GM19035 (cell line): ENCODE data around the gene CDC37.

ENCODE experiments used
- ATAC-seq: cut with Tn5 transposase; IDR thresholded peaks from one replicate; pipeline ENCODE4 v1.9.1; 2021; ENCODE audit not compliant: unreplicated experiment

The CDC37 gene

GRCh38 chr19:10403137-10404021, at the start of gene CDC37:
CDC37 (minus strand) TSS chr19:10403542; CDS start chr19:10403479, 63 bp downstream.
- peak; percentile 77 for ATAC-seq

GRCh38 chr19:10450853-10451609, 47.7 kb upstream of the CDC37 start:
- no peak for ATAC-seq

GRCh38 chr19:10450191-10450852, 47.0 kb upstream of the CDC37 start:
- no peak for ATAC-seq

GRCh38 chr19:10449037-10449436, 45.7 kb upstream of the CDC37 start:
- ATAC-seq, result no peak

- ATAC-seq, result no peak
These were observed 39.4 kb upstream of the CDC37 start for GRCh38 chr19:10442698-10443097.

GRCh38 chr19:10439588-10439987, 36.2 kb upstream of the CDC37 start:
- ATAC-seq, result no peak

GRCh38 chr19:10433131-10433536, 29.8 kb upstream of the CDC37 start:
- ATAC-seq, result no peak

GRCh38 chr19:10432736-10433130, 29.4 kb upstream of the CDC37 start:
- ATAC-seq, result no peak

GRCh38 chr19:10431943-10432735, 28.8 kb upstream of the CDC37 start:
- no peak for ATAC-seq

GRCh38 chr19:10431254-10431942, 28.1 kb upstream of the CDC37 start:
- ATAC-seq, result no peak

GRCh38 chr19:10430505-10431253, 27.3 kb upstream of the CDC37 start:
- no peak for ATAC-seq

- no peak for ATAC-seq
These were observed 25.6 kb upstream of the CDC37 start for GRCh38 chr19:10428996-10429381.

GRCh38 chr19:10427169-10427568, 23.8 kb upstream of the CDC37 start:
- no peak for ATAC-seq

GRCh38 chr19:10424011-10424637, 20.8 kb upstream of the CDC37 start:
- ATAC-seq, result no peak

- no peak for ATAC-seq
These were observed 19.5 kb upstream of the CDC37 start for GRCh38 chr19:10422846-10423245.

- ATAC-seq, result no peak
These were observed 18.7 kb upstream of the CDC37 start for GRCh38 chr19:10422046-10422461.

GRCh38 chr19:10421240-10422045, 18.1 kb upstream of the CDC37 start:
- ATAC-seq, result no peak
